Endothelial cell of umbilical vein (primary cell): ENCODE measurements around the gene RASD2. TPM values are rescaled to one million over a fixed set of nuclear protein-coding genes. Genes with fewer than 3 reads are reported as not detected.

Experiments
- BruUV-seq: library from RNA; stranded (reverse); fragments of 400-500 nt; replicated peaks from 2 replicates; lab custom pipeline; 2021; lab: Mats Ljungman, UMichigan
- CTCF ChIA-PET: fragments of 300-600, 350-600 bp; sonication (Branson Sonifier 250); formaldehyde crosslinking; loops from one replicate; lab custom pipeline; 2021; ENCODE audit warnings: antibody characterized with exemption, inconsistent platforms; lab: Charles Lee
- POLR2A ChIA-PET: fragments of 300-600, 350-600 bp; sonication (Branson Sonifier 250); formaldehyde crosslinking; loops from one replicate; lab custom pipeline; 2021; ENCODE audit warnings: antibody characterized with exemption, inconsistent platforms; lab: Charles Lee
- DNase-seq: peaks from one replicate; pipeline ENCODE4 v3.0.0-alpha.2; 2011; ENCODE audit warnings: low read depth, low spot score
- FAIRE-seq: peaks from 2 replicates; lab custom pipeline; 2011; peaks lifted over from hg19 to GRCh38; lab: Jason Lieb, UNC
- H2AFZ ChIP-seq: 2 replicates; pipeline ENCODE4 v1.6.0; 2012; ENCODE audit warnings: low read depth, low read length, control low read depth, inconsistent platforms
- H3K27ac ChIP-seq: 2 replicates; pipeline ENCODE4 v1.5.1; 2011; ENCODE audit warnings: low read depth, mild to moderate bottlenecking, control low read depth, low read length, moderate library complexity; ENCODE audit not compliant: insufficient read depth
- H3K27me3 ChIP-seq, 2 experiments: 2 replicates each; pipeline versions ENCODE4 v1.6.0 to v1.6.1; 2011; ENCODE audit warnings: low read length in 2 of 2, mixed read lengths in 1 of 2; ENCODE audit not compliant: control insufficient read depth in 2 of 2, insufficient read depth in 2 of 2
- H3K36me3 ChIP-seq, 2 experiments: 2 replicates in 1 of 2; 3 replicates in 1 of 2; pipeline ENCODE4 v1.5.1; 2011; ENCODE audit warnings: low read length in 2 of 2, mild to moderate bottlenecking in 1 of 2, moderate library complexity in 1 of 2; ENCODE audit not compliant: control insufficient read depth in 2 of 2, insufficient read depth in 2 of 2; ENCODE audit errors: extremely low read depth in 1 of 2
- H3K4me1 ChIP-seq: 3 replicates; pipeline ENCODE4 v1.5.1; 2011; ENCODE audit warnings: mild to moderate bottlenecking, low read length; ENCODE audit not compliant: control insufficient read depth, insufficient read depth; ENCODE audit errors: extremely low read depth
- H3K4me2 ChIP-seq: 2 replicates; pipeline ENCODE4 v1.6.1; 2011; ENCODE audit warnings: low read length, control low read depth, mixed read lengths; ENCODE audit not compliant: insufficient read depth
- H3K4me3 ChIP-seq, 3 experiments: fragments of 200-600 bp in 1 of 3; sonication (generic), shearing (Covaris generic) in 1 of 3; replicated peaks in 1 of 3; 2 replicates each; pipeline ENCODE4 v1.5.1; 2011 to 2016; ENCODE audit warnings: control low read depth in 3 of 3, low read length in 3 of 3, mild to moderate bottlenecking in 2 of 3, inconsistent platforms in 1 of 3, low read depth in 1 of 3, moderate library complexity in 1 of 3; ENCODE audit not compliant: insufficient read depth in 1 of 3
- H3K79me2 ChIP-seq: 2 replicates; pipeline ENCODE4 v1.6.0; 2012; ENCODE audit warnings: low read length, inconsistent platforms; ENCODE audit not compliant: control insufficient read depth, insufficient read depth
- H3K9ac ChIP-seq: replicated peaks from 2 replicates; pipeline ENCODE3; 2011; ENCODE audit warnings: low read length, control low read depth; ENCODE audit not compliant: insufficient read depth; ENCODE audit errors: extremely low read depth
- H3K9me1 ChIP-seq: replicated peaks from 3 replicates; pipeline ENCODE4 v1.6.0; 2011; ENCODE audit warnings: mild to moderate bottlenecking, low read length; ENCODE audit not compliant: control insufficient read depth, insufficient read depth; ENCODE audit errors: extremely low read depth
- H3K9me3 ChIP-seq: replicated peaks from 2 replicates; pipeline ENCODE4 v1.5.1; 2012; ENCODE audit warnings: low read length, inconsistent platforms; ENCODE audit not compliant: control insufficient read depth, insufficient read depth
- H4K20me1 ChIP-seq: replicated peaks from 2 replicates; pipeline ENCODE3; 2011; ENCODE audit warnings: mild to moderate bottlenecking, low read length; ENCODE audit not compliant: control insufficient read depth, insufficient read depth; ENCODE audit errors: extremely low read depth
- EZH2 ChIP-seq: IDR thresholded peaks from 2 replicates; pipeline ENCODE4 v1.6.1; 2012; ENCODE audit warnings: borderline replicate concordance, low read depth, mild to moderate bottlenecking, moderate library complexity, low read length, inconsistent platforms; ENCODE audit not compliant: severe bottlenecking
- FOS ChIP-seq: IDR thresholded peaks from 2 replicates; pipeline ENCODE4 v1.6.1; 2011; ENCODE audit warnings: mild to moderate bottlenecking, low read length, moderate library complexity, borderline replicate concordance; ENCODE audit not compliant: insufficient read depth
- GATA2 ChIP-seq: IDR thresholded peaks from 2 replicates; pipeline ENCODE4 v1.7.0; 2011; ENCODE audit warnings: low read depth, mild to moderate bottlenecking, moderate library complexity, mixed read lengths, low read length; ENCODE audit not compliant: insufficient read length, insufficient read depth
- JUN ChIP-seq: IDR thresholded peaks from 2 replicates; pipeline ENCODE4 v1.6.1; 2011; ENCODE audit warnings: borderline replicate concordance, low read depth; ENCODE audit not compliant: insufficient read length, insufficient read depth
- MYC ChIP-seq: IDR thresholded peaks from one replicate; pipeline ENCODE4 v1.6.1; 2011; ENCODE audit warnings: mild to moderate bottlenecking, low read depth, low read length
- POLR2A ChIP-seq: IDR thresholded peaks from 2 replicates; pipeline ENCODE4 v1.6.1; 2012; ENCODE audit warnings: low read depth, mild to moderate bottlenecking, control low read depth, low read length
- POLR2AphosphoS5 ChIP-seq: IDR thresholded peaks from 2 replicates; pipeline ENCODE4 v1.6.1; 2012; ENCODE audit warnings: low read depth, mild to moderate bottlenecking, control low read depth, low read length, moderate library complexity; ENCODE audit not compliant: insufficient read depth
- dilution Hi-C: fragments of 300-500 bp; cut with MboI; formaldehyde crosslinking; loops from one replicate; pipeline ENCODE4 v1.15.0; 2019; ENCODE audit warnings: low sequenced_read_pairs; ENCODE audit not compliant: extremely low pct_ligation_motif_present
- intact Hi-C: fragments of 100-400 bp; cut with micrococcal nuclease; formaldehyde crosslinking; loops from one replicate; pipeline ENCODE4 v1.10.0; 2022
- polyA plus RNA-seq, 4 experiments: library from polyadenylated mRNA; depleted of rRNA in 3 of 4; stranded (reverse) in 3 of 4; unstranded in 1 of 4; fragments of >200 nt; gene quantifications; 2 replicates each; pipeline versions ENCODE4 v1.2.1 to v1.2.3, GENCODE V29; 2011 to 2012; ENCODE audit warnings: missing spikeins in 1 of 4
- total RNA-seq: library from RNA; stranded (reverse); gene quantifications from 2 replicates; pipeline ENCODE4 v1.2.3, GENCODE V29; 2021
- TF ChIP-seq, protein P1 (sequence below): IDR thresholded peaks from 2 replicates; pipeline ENCODE4 v1.6.1; 2011; ENCODE audit not compliant: insufficient read depth, insufficient read length
- TF ChIP-seq, protein P2 (sequence below), 2 donors: IDR thresholded peaks; 1 replicate in 1 of 2; 2 replicates in 1 of 2; pipeline ENCODE4 v1.5.1; 2011; ENCODE audit warnings: low read length in 2 of 2, mild to moderate bottlenecking in 2 of 2, moderate library complexity in 2 of 2, control low read depth in 1 of 2, inconsistent platforms in 1 of 2, low read depth in 1 of 2; ENCODE audit not compliant: insufficient read depth in 1 of 2; ENCODE audit errors: extremely low read depth in 1 of 2

RASD2 gene
- total and polyA plus RNA-seq, 2 donors (not counting 3 experiments of a cell fraction or from before 2014, with no cell fraction given) = not detected

DNA sequence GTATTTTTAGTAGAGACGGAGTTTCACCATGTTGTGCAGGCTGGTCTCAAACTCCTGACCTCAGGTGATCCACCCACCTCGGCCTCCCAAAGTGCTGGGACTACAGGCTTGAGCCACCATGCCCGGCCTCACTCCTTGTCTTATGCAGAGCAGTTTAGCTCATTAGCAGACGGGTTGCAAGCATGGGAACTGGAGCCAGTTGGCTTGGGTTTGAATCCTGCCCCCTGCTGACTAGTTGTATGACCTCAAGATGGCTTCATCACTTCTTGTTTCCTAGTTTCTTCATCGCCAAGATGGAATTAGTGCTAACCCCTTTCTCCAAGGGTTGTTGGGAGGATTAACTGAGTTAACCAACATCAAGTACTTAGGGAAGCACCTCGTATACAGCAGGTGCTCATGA, 23.4 kb upstream of the RASD2 start:
- Histone ChIP-seq H3K36me3 (no peaks in the 10 kb centered on the region), H3K27me3 (peaks cover 7 to 39% of the 10 kb centered on the region in 2 experiments), H3K9ac (no peak overlapping the region), H3K4me2 (no peak overlapping the region), H4K20me1 (no peaks in the 10 kb centered on the region), H3K9me3 (no peaks in the 10 kb centered on the region), H3K9me1 (no peaks in the 10 kb centered on the region), H3K79me2 (no peaks in the 10 kb centered on the region), H2AFZ (no peak overlapping the region), H3K4me1 (peaks cover 4% of the 10 kb centered on the region), H3K27ac (no peak overlapping the region), H3K4me3 (no peak overlapping the region)
- DNase-seq = no peak
- FAIRE-seq = no peak
- dilution Hi-C loops = no loop called here
- ChIA-PET CTCF (interaction anchor here (1.3 to 1.8 kb wide), 2 partner anchors 59 to 87 kb away, joined by 3 read pairs; no protein-coding TSS in a partner anchor), POLR2A (no interaction called here)
- intact Hi-C loops = no loop called here
- BruUV-seq = no TSS peak
- TF ChIP-seq JUN = no peak
- TF ChIP-seq EZH2 = no peak
- TF ChIP-seq FOS = no peak
- TF ChIP-seq, protein P1, sequence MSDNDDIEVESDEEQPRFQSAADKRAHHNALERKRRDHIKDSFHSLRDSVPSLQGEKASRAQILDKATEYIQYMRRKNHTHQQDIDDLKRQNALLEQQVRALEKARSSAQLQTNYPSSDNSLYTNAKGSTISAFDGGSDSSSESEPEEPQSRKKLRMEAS = no peak
- no peak for TF ChIP-seq GATA2
- TF ChIP-seq MYC = no peak
- no peak for TF ChIP-seq POLR2AphosphoS5
- TF ChIP-seq POLR2A = no peak
- TF ChIP-seq, protein P2, sequence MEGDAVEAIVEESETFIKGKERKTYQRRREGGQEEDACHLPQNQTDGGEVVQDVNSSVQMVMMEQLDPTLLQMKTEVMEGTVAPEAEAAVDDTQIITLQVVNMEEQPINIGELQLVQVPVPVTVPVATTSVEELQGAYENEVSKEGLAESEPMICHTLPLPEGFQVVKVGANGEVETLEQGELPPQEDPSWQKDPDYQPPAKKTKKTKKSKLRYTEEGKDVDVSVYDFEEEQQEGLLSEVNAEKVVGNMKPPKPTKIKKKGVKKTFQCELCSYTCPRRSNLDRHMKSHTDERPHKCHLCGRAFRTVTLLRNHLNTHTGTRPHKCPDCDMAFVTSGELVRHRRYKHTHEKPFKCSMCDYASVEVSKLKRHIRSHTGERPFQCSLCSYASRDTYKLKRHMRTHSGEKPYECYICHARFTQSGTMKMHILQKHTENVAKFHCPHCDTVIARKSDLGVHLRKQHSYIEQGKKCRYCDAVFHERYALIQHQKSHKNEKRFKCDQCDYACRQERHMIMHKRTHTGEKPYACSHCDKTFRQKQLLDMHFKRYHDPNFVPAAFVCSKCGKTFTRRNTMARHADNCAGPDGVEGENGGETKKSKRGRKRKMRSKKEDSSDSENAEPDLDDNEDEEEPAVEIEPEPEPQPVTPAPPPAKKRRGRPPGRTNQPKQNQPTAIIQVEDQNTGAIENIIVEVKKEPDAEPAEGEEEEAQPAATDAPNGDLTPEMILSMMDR (IDR thresholded peaks at IDR 0.05; ENCODE audit: extremely low read depth in 1 of 2, insufficient read depth in 1 of 2, low read depth in 1 of 2, low read length in 2 of 2) = no peak
